ENCODE results near the gene ATG9A.

GRCh38 chr2:219204425-219205164 is 24.8 kb downstream of the ATG9A start:
- no peak for TF ChIP-seq POLR2A (IDR thresholded peaks at IDR 0.05; ENCODE audit: low read depth, low read length)
- no peak for TF ChIP-seq POLR2AphosphoS5 (IDR thresholded peaks at IDR 0.05; ENCODE audit: low read depth, low read length)
- no peak for TF ChIP-seq TAF1 (IDR thresholded peaks at IDR 0.05; ENCODE audit: borderline replicate concordance, low read depth, low read length)

All from GM12892 (cell line).